ENCODE measurements around the gene H2AZ2.
"Not testable (repeated sequence)": the region's sequence is repeated elsewhere in the genome, so short reads cannot be mapped to it uniquely, and the experiment has no call there.

H2AZ2 gene

DNA sequence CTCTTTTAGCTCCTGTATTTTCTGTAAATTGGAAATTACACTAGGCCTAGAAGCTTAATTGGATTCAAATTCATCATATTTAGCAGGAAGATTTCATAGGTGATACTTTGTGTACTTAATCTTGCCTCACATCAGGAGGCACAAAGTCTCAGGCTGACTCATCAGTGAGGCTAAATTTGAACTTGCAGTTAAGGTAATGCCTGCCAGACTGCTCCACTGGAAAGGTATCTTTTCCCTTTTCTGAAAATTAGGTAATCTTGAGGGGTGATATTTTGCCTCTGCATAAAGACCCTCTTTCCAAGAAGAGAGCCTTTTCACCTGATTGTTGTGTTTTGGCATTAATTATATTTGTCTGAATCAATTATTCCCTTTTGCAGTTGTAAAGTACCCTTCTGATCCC, 36.8 kb downstream of the H2AZ2 start:
- DNase-seq, result no peak

- no peak for DNase-seq
Observed at GRCh38 chr7:44808914-44809393, 38.9 kb downstream of the H2AZ2 start.

DNA sequence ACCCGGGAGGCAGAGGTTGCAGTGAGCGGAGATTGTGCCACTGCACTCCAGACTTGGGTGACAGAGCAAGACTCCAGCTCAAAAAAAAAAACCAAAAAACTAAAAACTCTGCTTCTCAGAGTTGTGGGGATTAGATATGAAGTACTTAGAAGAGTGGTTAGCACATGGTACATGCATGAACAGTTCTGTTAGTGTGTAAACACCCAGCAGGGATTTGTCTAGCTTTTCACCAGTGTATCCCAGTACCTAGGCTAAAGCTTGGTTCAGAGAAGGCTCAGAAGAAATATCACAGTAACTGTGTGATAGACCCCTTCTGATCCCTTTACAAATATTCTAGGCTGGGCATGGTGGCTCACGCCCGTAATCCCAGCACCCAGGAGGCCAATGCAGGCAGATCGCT, 41.9 kb downstream of the H2AZ2 start:
- DNase-seq, result no peak

DNA sequence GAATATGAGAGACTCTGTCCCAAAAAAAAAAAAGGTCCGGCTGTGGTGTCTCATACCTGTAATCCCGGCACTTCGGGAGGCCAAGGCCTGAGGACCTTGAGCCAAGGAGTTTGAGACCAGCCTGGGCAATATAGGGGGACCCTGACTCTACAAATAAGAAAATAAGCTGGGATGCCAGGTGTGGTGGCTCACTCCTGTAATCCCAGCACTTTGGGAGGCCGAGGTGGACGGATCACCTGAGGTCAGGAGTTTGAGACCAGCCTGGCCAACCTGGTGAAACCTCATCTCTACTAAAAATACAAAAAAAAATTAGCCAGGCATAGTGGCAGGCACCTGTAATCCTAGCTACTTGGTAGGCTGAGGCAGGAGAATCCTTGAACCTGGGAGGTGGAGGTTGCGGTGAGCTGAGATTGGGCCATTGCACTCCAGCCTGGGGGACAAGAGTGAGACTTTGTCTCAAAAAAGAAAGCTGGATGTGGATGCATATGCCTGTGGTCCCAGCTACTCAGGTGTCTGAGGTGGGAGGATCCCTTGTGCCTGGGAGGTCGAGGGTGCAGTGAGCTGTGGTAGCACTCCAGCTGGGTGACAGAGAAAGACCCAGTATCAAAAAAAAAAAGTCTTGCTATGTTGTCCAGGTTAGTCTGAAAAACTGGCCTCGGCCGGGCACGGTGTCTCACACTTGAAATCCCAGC, 43.9 kb downstream of the H2AZ2 start:
- not testable (repeated sequence) for DNase-seq

- DNase-seq, result no peak
Observed at GRCh38 chr7:44802418-44803025, 45.4 kb downstream of the H2AZ2 start.

- no peak for DNase-seq
Observed at GRCh38 chr7:44801890-44802289, 46.0 kb downstream of the H2AZ2 start.

DNA sequence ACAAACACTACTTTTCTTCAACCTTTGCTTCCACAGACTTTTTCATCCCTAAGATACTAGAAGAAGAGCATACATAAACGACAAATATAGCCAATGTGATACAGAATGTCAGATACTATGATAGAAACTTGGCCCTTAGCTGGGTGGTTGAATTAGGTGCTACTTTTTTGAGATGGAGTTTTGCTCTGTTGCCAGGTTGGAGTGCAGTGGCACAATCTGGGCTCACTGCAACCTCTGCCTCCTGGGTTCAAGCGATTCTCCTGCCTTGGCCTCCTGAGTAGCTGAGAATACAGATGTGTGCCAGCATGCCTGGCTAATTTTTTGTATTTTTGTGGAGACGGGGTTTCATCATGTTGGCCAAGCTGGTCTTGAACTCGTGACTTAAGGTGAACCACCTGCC, 47.9 kb downstream of the H2AZ2 start:
- DNase-seq, result no peak

- no peak for DNase-seq
Observed at GRCh38 chr7:44798649-44799305, 49.1 kb downstream of the H2AZ2 start.

DNA sequence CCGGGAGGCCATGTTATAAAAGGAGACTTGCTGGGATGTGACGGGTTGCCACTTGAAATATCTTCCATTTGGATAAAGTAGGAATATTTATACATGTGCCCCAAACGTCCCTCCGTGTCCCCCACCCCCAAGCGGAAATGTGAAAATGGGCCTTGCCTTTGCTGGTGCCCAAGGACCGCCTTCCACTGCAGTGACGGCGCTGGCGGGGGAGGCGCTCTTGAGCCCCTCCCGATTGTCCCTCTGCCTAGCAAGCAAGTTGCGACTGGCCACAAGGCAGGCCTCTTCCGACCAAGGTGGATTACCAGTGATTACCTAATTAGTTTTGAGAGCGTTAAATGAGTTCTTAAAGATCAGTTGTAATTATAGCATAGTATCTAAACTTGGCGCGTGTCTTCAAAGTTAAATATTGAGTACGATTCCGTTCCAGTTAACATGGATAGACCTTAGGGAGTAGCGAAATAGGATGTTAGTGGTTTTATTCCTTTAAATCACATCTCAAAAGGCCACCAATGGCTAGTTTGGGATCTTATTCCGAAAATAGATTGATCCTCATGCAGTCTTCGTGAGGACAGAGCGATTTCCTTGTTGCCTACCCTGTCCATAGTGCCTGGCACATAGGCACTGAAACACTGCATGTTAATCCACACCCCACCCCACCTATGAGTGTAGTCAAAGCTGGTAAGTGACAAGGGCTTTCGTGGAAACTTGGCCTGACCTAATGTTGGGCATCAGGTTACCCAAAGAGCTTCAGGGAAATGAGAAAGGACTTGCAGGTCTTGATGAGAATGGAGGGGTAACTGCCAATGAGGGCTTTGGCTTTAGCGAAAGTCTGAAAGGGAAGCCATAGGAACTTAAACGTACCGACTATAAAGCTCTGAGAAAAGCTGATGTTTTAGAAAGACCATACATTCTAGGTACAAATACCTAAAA, 50.3 kb downstream of the H2AZ2 start:
- peak; percentile 89 to 91 for DNase-seq

DNA sequence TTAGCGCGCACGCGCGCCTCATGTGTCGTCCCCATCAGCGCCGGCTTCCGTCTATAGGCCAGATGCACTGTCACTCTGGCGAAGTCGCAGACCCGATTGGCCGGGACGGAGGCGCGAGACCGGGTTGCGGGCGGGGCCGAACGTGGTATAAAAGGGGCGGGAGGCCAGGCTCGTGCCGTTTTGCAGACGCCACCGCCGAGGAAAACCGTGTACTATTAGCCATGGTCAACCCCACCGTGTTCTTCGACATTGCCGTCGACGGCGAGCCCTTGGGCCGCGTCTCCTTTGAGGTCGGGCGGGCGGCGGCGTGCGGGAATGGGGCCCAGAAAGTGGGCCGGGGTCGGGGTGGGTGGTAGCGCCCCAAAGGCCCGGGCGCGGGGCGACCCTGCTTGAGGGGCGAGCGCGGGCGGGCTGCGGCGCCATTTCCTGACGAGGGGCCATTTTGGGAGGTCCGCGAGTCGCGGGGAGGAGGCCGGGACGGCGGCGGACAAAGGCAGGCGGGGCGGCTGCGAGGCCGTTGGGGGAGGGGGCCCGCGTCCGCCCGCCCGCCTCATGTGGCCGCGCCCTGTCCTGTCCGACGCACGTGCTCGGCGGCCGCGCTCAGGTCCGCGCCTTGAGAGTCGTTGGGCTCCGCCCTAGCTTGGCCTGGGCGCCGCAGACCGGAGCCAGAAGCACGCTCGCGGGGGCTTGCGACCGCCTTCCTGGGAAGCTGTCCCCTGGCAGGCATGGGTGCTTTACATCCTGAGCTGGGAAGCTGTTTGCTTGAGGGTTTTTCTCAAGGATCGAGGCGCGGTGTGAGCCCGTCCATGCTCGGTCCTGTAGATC, 51.2 kb downstream of the H2AZ2 start, which contains the start of gene PPIA:
Gene PPIA (plus strand): TSS at position 178 of the 825 bp plus-strand sequence. CDS start 44 bp downstream, at position 222.
- peak; percentile 99 for DNase-seq

GRCh38 chr7:44796034-44796503, 51.8 kb downstream of the H2AZ2 start:
- DNase-seq, result no peak

DNA sequence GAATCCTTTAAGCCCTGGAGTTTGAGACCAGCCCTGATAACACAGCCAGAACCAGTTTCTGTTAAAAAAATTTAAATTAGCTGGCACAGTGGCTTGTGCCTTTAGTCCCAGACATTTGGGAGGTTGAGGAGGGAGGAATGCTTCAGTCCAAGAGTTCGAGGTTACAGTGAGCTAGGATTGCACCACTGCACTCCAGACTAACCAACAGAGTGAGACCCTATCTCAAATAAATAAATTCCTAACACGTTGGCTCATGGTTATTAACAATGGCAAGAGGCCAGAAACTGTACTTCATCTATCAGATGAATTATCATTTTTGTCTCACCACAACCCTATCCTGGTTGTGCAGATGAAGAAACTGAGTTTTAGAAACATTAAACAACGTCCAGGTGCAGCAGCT, 53.6 kb downstream of the H2AZ2 start:
- no peak for DNase-seq

DNA sequence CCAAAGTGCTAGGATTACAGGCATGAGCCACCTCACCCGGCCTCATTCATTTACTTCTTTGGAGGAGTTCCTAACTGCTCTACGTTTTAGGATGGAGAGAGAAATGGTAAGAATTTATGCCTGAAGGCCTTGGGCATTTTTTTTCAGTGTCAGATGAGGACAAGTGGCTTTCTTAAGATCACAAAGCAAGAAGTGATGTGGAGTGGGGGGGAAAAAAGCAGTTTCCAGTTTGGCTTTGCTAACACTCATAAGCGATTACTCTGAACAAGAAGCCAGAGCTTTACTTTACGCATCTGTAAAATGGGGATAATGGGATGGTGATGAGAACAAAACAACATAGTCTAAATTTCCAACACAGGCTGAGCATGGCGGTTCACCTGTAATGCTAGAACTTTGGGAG, 54.0 kb downstream of the H2AZ2 start:
- no peak for DNase-seq

DNA sequence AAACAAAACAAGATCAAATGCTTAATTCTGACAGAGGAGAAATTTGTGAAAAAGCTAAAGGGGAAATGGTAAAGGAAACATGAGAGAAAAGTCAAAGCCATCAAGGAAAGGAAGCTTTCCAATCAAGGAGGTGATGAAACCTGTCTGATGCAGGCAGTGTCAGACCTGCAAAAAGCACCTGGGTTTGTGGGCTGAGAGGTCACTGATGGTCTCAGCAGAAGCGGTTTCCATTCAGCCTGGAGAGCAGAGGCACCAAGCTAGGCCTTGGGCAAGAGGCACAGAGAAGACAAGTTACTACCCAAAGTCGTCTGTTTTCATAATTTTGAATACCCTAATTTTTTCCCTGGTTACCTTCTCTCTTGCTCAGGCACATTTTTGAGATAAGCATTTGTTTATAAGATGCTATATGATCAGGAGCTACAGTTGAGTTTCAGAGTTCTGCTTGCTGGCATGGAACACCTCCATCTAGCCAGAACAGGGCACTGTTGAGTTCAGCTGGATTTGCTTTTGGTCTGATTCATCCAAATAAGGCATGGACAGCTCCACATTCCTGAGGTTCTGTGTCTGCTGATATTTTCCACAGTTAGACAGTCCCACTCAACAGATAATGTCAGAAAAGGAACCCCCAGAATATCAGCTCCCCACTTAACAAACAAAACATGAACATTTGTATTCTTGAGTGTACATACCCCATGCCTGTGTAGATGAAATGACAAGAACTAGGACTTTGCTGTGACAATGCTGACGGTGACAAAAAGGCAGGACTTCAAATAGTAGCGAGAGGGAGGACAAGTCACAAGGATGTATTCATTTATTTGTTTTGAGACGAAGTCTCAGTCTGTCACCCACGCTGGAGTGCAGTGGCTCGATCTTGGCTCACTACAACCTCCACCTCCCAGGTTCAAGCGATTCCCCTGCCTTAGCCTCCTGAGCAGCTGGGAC, 56.3 kb downstream of the H2AZ2 start:
- DNase-seq, result no peak

GRCh38 chr7:44789990-44790389, 57.9 kb downstream of the H2AZ2 start:
- no peak for DNase-seq

GRCh38 chr7:44787762-44788161, 60.1 kb downstream of the H2AZ2 start:
- DNase-seq, result no peak

DNA sequence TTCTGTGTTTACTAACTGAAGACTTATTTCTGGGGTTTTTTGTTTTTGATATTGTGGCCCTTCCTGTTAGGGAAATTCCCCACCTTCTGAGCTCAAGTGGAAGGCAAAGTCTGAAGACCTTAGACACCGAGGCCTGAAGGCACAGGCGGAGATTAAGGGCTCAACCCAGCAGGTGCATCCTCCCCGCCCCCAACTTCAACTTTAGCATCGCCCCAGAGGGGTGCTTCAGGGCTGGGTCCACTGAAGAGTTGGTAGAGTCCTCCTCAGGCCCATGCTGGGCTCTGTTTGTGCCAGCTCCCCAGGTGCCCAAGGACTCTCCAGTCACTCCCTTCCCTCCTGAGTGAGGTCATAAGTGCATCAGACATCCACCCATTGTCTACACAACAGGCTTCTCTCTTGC, 60.8 kb downstream of the H2AZ2 start:
- peak in 1 of 2 donors; percentile 46 for DNase-seq

GRCh38 chr7:44785218-44785617, 62.7 kb downstream of the H2AZ2 start:
- DNase-seq, result not testable (repeated sequence)

DNA sequence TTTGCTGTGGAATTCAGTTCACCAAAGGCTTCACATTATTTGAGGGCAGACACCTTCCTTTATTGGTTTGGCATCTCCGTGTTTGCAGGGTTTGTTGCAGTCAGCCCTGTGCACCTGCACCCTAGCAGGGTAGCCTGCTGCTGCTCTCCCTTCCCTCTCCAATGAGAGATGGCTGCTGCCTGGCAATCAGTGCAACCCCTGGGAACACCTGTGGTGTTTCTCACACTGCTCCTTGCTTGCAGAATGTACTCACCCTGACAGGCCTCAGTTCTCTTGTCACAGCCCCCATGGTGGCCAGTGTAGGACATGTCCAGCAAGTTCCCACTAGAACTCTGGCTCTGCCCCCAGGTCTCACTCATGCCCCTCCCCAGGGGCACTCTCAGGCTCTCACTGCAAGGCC, 63.5 kb downstream of the H2AZ2 start:
- DNase-seq, result no peak

- no peak for DNase-seq
Observed at GRCh38 chr7:44783407-44783806, 64.5 kb downstream of the H2AZ2 start.

GRCh38 chr7:44782460-44782859, 65.4 kb downstream of the H2AZ2 start:
- no peak for DNase-seq

Measured in CD4-positive, alpha-beta T cell treated with Interleukin-1 beta for 1 hour (primary cell).